Adrenal gland (tissue), 12 donors: ENCODE data around the gene AMPD1. TPM values are rescaled to one million over a fixed set of nuclear protein-coding genes. Genes with fewer than 3 reads are reported as not detected.

Experiments used
- DNase-seq, 7 donors: peaks; one replicate each; pipeline ENCODE4 v3.0.0-alpha.2; 2019 to 2020
- H3K27ac ChIP-seq, 5 donors: fragments of 200-600 bp; sonication (generic) in 4 of 5; 1 replicate in 3 of 5; 2 replicates in 2 of 5; pipeline versions ENCODE4 v1.5.1 to v1.8.0; 2016 to 2020; ENCODE audit warnings: mild to moderate bottlenecking in 1 of 5
- H3K27me3 ChIP-seq: fragments of 200-600 bp; 2 replicates; pipeline ENCODE4 v1.8.0; 2021
- H3K36me3 ChIP-seq, 2 donors: fragments of 200-600 bp; replicated peaks in 1 of 2; 1 replicate in 1 of 2; 2 replicates in 1 of 2; pipeline versions ENCODE4 v1.5.1 to v1.8.0; 2018 to 2022
- H3K4me1 ChIP-seq, 2 donors: fragments of 200-600 bp; replicated peaks in 1 of 2; 1 replicate in 1 of 2; 2 replicates in 1 of 2; pipeline versions ENCODE4 v1.5.1 to v1.8.0; 2018 to 2021
- H3K4me3 ChIP-seq, 4 donors: fragments of 200-600 bp; sonication (generic) in 3 of 4; one replicate each; pipeline ENCODE4 v1.5.1; 2016 to 2018
- H3K9me3 ChIP-seq, 3 donors: fragments of 200-600 bp; sonication (generic) in 1 of 3; replicated peaks in 1 of 3; 1 replicate in 2 of 3; 2 replicates in 1 of 3; pipeline versions ENCODE4 v1.5.1 to v1.8.0; 2016 to 2021
- POLR2A ChIP-seq, 2 donors: fragments of 450-650 bp; IDR thresholded peaks; one replicate each; pipeline ENCODE4 v1.6.1; 2017; ENCODE audit warnings: antibody characterized with exemption in 2 of 2, mild to moderate bottlenecking in 2 of 2, moderate library complexity in 1 of 2
- WGBS, 4 donors: extraction: QIAGEN DNeasy Blood & Tissue Kit in 2 of 4; methylation state at CpG; one replicate each; pipeline versions ENCODE4 v1.1.5 to v1.1.7; 2013 to 2017; 5-methylcytosine and 5-hydroxymethylcytosine counted together
- intact Hi-C, 2 donors: fragments of 100-400 bp; cut with DNase I; formaldehyde crosslinking; loops; one replicate each; pipeline versions ENCODE4 v1.14.1 to v1.15.0; 2022 to 2023
- polyA plus RNA-seq, 3 donors: library from polyadenylated mRNA; stranded (reverse); fragments of 200-250 nt in 2 of 3; fragments of 350-450 nt in 1 of 3; fragmentation: Illumina TruSeq in 1 of 3; extraction: RNeasy Lipid Tissue Mini Kit (QIAGEN cat#74804) in 1 of 3; gene quantifications; one replicate each; pipeline ENCODE4 v1.2.3, GENCODE V29; 2013 to 2014
- small RNA-seq, 2 donors: library from RNA; depleted of rRNA; stranded (forward); fragments of <200 nt; gene quantifications; one replicate each; pipeline ENCODE3, GENCODE V24; 2016
- total RNA-seq, 9 donors: library from RNA; depleted of rRNA in 4 of 9; stranded (reverse); fragments of >200 nt in 4 of 9; fragments of 120-200 nt in 1 of 9; fragmentation: NEBNext Ultra II Directional in 1 of 9; extraction: Animal tissue kit (Norgen Biotek cat#: 25700) in 1 of 9; gene quantifications; one replicate each; pipeline versions ENCODE4 v1.1.0 to v1.2.4, GENCODE V29; 2013 to 2023
- TF ChIP-seq, protein P1 (sequence below), 6 experiments: fragments of 450-650 bp in 4 of 6; fragments of 200-600 bp in 2 of 6; sonication (generic) in 1 of 6; IDR thresholded peaks; 1 replicate in 5 of 6; 2 replicates in 1 of 6; pipeline versions ENCODE4 v1.5.1 to v1.8.0; 2016 to 2021; ENCODE audit warnings: antibody characterized with exemption in 6 of 6, mild to moderate bottlenecking in 2 of 6, moderate library complexity in 1 of 6
- donor health status: healthy with polysubstance abuse.
- donor health status: Bipolar disorder and iron deficiency.
- donor health status: DM: yes; HTN: yes; CAD: no.
- donor health status: DM: no; HTN: no; CAD: no.
- donor health status: DM: no; HTN: no; CAD: no.
- donor health status: DM: yes; HTN: yes; CAD: no.

The AMPD1 gene
- total and polyA plus RNA-seq, 12 donors = 0.24 to 0.29 TPM; not detected in 10

DNA sequence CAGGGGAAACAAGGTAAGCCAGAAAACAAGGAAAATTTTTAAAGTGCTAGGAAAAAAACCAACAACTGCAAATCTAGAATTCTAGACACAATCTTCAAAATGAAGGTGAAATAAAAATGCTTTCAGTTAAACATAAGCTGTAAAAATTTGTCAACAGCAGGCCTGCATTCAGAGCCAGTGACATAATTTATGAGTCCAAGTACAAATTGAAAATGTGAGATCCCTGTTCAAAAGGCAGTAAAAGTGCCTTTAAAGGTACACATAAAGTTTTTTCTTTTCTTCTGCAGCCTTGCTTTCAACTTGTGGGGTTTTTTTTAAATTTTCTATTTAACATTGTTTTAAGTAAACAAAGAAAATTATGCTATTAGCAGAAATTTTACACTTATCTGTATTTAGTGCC, 62.9 kb downstream of the AMPD1 start:
- no peak for TF ChIP-seq POLR2A (IDR thresholded peaks at IDR 0.05)
- TF ChIP-seq, protein P1, sequence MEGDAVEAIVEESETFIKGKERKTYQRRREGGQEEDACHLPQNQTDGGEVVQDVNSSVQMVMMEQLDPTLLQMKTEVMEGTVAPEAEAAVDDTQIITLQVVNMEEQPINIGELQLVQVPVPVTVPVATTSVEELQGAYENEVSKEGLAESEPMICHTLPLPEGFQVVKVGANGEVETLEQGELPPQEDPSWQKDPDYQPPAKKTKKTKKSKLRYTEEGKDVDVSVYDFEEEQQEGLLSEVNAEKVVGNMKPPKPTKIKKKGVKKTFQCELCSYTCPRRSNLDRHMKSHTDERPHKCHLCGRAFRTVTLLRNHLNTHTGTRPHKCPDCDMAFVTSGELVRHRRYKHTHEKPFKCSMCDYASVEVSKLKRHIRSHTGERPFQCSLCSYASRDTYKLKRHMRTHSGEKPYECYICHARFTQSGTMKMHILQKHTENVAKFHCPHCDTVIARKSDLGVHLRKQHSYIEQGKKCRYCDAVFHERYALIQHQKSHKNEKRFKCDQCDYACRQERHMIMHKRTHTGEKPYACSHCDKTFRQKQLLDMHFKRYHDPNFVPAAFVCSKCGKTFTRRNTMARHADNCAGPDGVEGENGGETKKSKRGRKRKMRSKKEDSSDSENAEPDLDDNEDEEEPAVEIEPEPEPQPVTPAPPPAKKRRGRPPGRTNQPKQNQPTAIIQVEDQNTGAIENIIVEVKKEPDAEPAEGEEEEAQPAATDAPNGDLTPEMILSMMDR (IDR thresholded peaks at IDR 0.05) = no peak
- intact Hi-C loops = no loop called here
- no peak for DNase-seq
- Histone ChIP-seq H3K9me3 (peaks cover 0 to 3% (median 0%) of the 10 kb centered on the region in 3 donors), H3K4me1 (no peaks in the 10 kb centered on the region), H3K27me3 (no peaks in the 10 kb centered on the region), H3K4me3 (no peak overlapping the region), H3K36me3 (no peaks in the 10 kb centered on the region), H3K27ac (no peak overlapping the region)

DNA sequence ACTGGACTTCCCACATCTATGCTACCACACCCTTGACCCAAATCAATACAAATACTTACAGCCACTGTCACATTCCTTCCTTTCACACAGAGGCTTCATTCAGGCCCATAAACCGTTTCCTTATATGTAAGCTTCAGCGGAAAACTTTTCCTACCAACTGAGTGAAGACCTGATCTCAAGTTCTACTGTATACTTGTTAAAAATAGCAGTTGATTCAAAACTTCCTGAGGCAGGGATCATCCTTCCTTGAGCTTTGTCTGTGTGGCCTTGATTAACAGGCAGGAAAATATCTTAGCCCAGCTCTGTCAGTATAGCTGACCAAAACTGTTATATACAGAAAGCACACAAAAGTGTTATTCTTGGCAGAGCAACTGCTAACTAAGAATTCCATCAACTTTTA, 68.2 kb downstream of the AMPD1 start:
- 27 to 50% (median 36%) methylated on average over 2 of the region's 2 CpGs for WGBS, 4 donors
- peak overlapping the region in 1 of 5 donors; percentile 2 for H3K27ac ChIP-seq
- no peak overlapping the region for H3K4me3 ChIP-seq
- TF ChIP-seq, protein P1 (IDR thresholded peaks at IDR 0.05) = no peak
- no peak for TF ChIP-seq POLR2A (IDR thresholded peaks at IDR 0.05)
- DNase-seq = no peak
- intact Hi-C loops = no loop called here
- no peaks in the 10 kb centered on the region for H3K36me3 ChIP-seq
- H3K27me3 ChIP-seq = no peaks in the 10 kb centered on the region
- peaks cover 0 to 3% (median 0%) of the 10 kb centered on the region in 3 donors for H3K9me3 ChIP-seq
- no peaks in the 10 kb centered on the region for H3K4me1 ChIP-seq

DNA sequence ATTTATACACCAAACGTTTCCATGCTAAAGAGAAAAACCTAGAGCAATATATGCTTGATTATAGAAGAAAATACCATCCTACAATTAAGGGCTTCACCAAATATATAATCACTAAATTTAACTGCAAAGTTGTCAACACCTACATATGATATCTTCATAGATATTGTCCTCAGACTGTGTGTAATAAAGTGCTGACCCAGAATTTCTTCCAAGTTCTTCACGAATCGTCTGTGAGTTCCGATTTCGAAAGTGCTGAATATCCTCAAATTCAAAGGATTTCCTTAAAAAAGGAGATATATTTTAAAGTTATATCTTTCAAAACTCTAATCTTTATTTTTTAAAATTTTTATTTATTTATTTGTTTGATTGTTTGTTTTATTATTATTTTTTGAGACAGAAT, 72.0 kb downstream of the AMPD1 start:
- H3K4me1 ChIP-seq = no peaks in the 10 kb centered on the region
- H3K27me3 ChIP-seq = no peaks in the 10 kb centered on the region
- H3K27ac ChIP-seq = no peak overlapping the region
- no peaks in the 10 kb centered on the region for H3K36me3 ChIP-seq
- no peak for DNase-seq
- H3K9me3 ChIP-seq = no peaks in the 10 kb centered on the region
- WGBS, 4 donors = 89 to 93% (median 91%) methylated on average over 5 of the region's 5 CpGs
- intact Hi-C loops = no loop called here
- no peak for TF ChIP-seq POLR2A (IDR thresholded peaks at IDR 0.05)
- TF ChIP-seq, protein P1 (IDR thresholded peaks at IDR 0.05) = no peak
- no peak overlapping the region for H3K4me3 ChIP-seq

Small RNA genes lying within 50 kb of the gene (small RNA-seq; reads per million reads assigned to genes)
- gene RN7SL432P (0 reads per million in 2 donors), gene RNY1P13 (0 reads per million in 2 donors)

Other genes with a start within 250 kb of the AMPD1 start
- 10 to 100 TPM; 18.2 to 49.0 (median 27.1) TPM for gene TRIM33, start 184.3 kb downstream of the AMPD1 start, total RNA-seq
- 10 to 100 TPM; 13.8 to 28.3 (median 27.0) TPM for gene TRIM33, start 184.3 kb downstream of the AMPD1 start, polyA plus RNA-seq
- gene BCAS2, start 113.9 kb downstream of the AMPD1 start, total RNA-seq = 10 to 100 TPM; 15.5 to 65.6 (median 34.9) TPM
- 10 to 100 TPM; 17.8 to 83.5 (median 21.0) TPM for gene BCAS2, start 113.9 kb downstream of the AMPD1 start, polyA plus RNA-seq
- 1 to 10 TPM in 8 of 9 donors, under 1 TPM in 1; 0.91 to 4.2 (median 2.2) TPM for gene DENND2C, start 25.5 kb downstream of the AMPD1 start, total RNA-seq
- gene DENND2C, start 25.5 kb downstream of the AMPD1 start, polyA plus RNA-seq = 1 to 10 TPM; 1.4 TPM
- gene NRAS, start 21.2 kb upstream of the AMPD1 start, total RNA-seq = 10 to 100 TPM; 12.5 to 46.6 (median 19.4) TPM
- 10 to 100 TPM in 2 of 3 donors, 1 to 10 TPM in 1; 5.8 to 26.5 (median 10.1) TPM for gene NRAS, start 21.2 kb upstream of the AMPD1 start, polyA plus RNA-seq
- gene CSDE1, start 62.4 kb upstream of the AMPD1 start, total RNA-seq = 100 to 1,000 TPM; 289 to 775 (median 477) TPM
- 100 to 1,000 TPM in 2 of 3 donors, 10 to 100 TPM in 1; 75.6 to 376 (median 104) TPM for gene CSDE1, start 62.4 kb upstream of the AMPD1 start, polyA plus RNA-seq
- gene SIKE1, start 85.1 kb upstream of the AMPD1 start, total RNA-seq = 10 to 100 TPM; 20.6 to 91.2 (median 36.5) TPM
- 10 to 100 TPM in 2 of 3 donors, 1 to 10 TPM in 1; 9.9 to 23.2 (median 11.6) TPM for gene SIKE1, start 85.1 kb upstream of the AMPD1 start, polyA plus RNA-seq
- gene SYCP1, start 159.3 kb upstream of the AMPD1 start, total RNA-seq = under 1 TPM in 1 of 9 donors, not detected in 8; 0.22 TPM
- under 1 TPM in 1 of 3 donors, not detected in 2; 0.07 TPM for gene SYCP1, start 159.3 kb upstream of the AMPD1 start, polyA plus RNA-seq